ENCODE results near the gene MID1IP1. TPM values are rescaled to one million over a fixed set of nuclear protein-coding genes. Genes with fewer than 3 reads are reported as not detected.

MID1IP1 gene
- total RNA-seq, 1 donor from 2014 or later = 22.4 TPM

- FAIRE-seq (no peak), DNase-seq (ENCODE audit: low spot score in 2 of 2) (no peak)
Observed at GRCh38 chrX:38811515-38812243, 10.4 kb downstream of the MID1IP1 start.

GRCh38 chrX:38816155-38816554 is 14.9 kb downstream of the MID1IP1 start:
- FAIRE-seq (no peak), DNase-seq (ENCODE audit: low spot score in 2 of 2) (no peak)

- no peak for DNase-seq (ENCODE audit: low spot score in 2 of 2)
- no peak for FAIRE-seq
Observed at GRCh38 chrX:38817004-38817703, 15.9 kb downstream of the MID1IP1 start.

- DNase-seq (ENCODE audit: low spot score in 2 of 2) = no peak
Observed at GRCh38 chrX:38819163-38819562, 17.9 kb downstream of the MID1IP1 start.

GRCh38 chrX:38819709-38820108 is 18.4 kb downstream of the MID1IP1 start:
- no peak for DNase-seq (ENCODE audit: low spot score in 2 of 2)
- no peak for FAIRE-seq

More at GRCh38 chrX:38819163-38819562, 17.9 kb downstream of the MID1IP1 start:
- no peak for FAIRE-seq

- DNase-seq (ENCODE audit: low spot score in 2 of 2) = no peak
- FAIRE-seq = no peak
Observed at GRCh38 chrX:38820751-38821150, 19.5 kb downstream of the MID1IP1 start.

- DNase-seq (ENCODE audit: low spot score in 2 of 2) (no peak), FAIRE-seq (no peak)
Observed at GRCh38 chrX:38824176-38824575, 22.9 kb downstream of the MID1IP1 start.

- FAIRE-seq (no peak), DNase-seq (ENCODE audit: low spot score in 2 of 2) (no peak)
Observed at GRCh38 chrX:38831949-38832348, 30.7 kb downstream of the MID1IP1 start.

GRCh38 chrX:38837389-38837788 is 36.1 kb downstream of the MID1IP1 start:
- DNase-seq (ENCODE audit: low spot score in 2 of 2) (no peak), FAIRE-seq (no peak)

GRCh38 chrX:38839277-38839676 is 38.0 kb downstream of the MID1IP1 start:
- DNase-seq (ENCODE audit: low spot score in 2 of 2) = no peak
- no peak for FAIRE-seq

GRCh38 chrX:38839944-38840343 is 38.7 kb downstream of the MID1IP1 start:
- FAIRE-seq = no peak
- DNase-seq (ENCODE audit: low spot score in 2 of 2) = no peak

- no peak for DNase-seq (ENCODE audit: low spot score in 2 of 2)
- no peak for FAIRE-seq
Observed at GRCh38 chrX:38841750-38842149, 40.5 kb downstream of the MID1IP1 start.

GRCh38 chrX:38845426-38845825 is 44.2 kb downstream of the MID1IP1 start:
- DNase-seq (ENCODE audit: low spot score in 2 of 2) (no peak), FAIRE-seq (no peak)

GRCh38 chrX:38847206-38847902 is 46.1 kb downstream of the MID1IP1 start:
- no peak for FAIRE-seq
- no peak for DNase-seq (ENCODE audit: low spot score in 2 of 2)

- DNase-seq (ENCODE audit: low spot score in 2 of 2) (no peak), FAIRE-seq (no peak)
Observed at GRCh38 chrX:38847903-38848230, 46.6 kb downstream of the MID1IP1 start.

- DNase-seq (ENCODE audit: low spot score in 2 of 2) (no peak), FAIRE-seq (no peak)
Observed at GRCh38 chrX:38848671-38849455, 47.6 kb downstream of the MID1IP1 start.

- FAIRE-seq (no peak), DNase-seq (ENCODE audit: low spot score in 2 of 2) (no peak)
Observed at GRCh38 chrX:38850807-38851544, 49.7 kb downstream of the MID1IP1 start.

- FAIRE-seq (no peak), DNase-seq (ENCODE audit: low spot score in 2 of 2) (no peak)
Observed at GRCh38 chrX:38854305-38854704, 53.0 kb downstream of the MID1IP1 start.

All from frontal cortex (tissue), 4 donors.